NOMO-1 treated with DMSO at 0.1 percent for 48 hours (cell line): ENCODE data around the gene TRAF1.
A peak's percentile ranks its signal among the peaks of the same experiment; 100 is the strongest.

Source experiments
- DNase-seq: peaks from one replicate; lab custom pipeline; 2025; ENCODE audit not compliant: unreplicated experiment; lab: John Stamatoyannopoulos, UW

TRAF1 gene

DNA sequence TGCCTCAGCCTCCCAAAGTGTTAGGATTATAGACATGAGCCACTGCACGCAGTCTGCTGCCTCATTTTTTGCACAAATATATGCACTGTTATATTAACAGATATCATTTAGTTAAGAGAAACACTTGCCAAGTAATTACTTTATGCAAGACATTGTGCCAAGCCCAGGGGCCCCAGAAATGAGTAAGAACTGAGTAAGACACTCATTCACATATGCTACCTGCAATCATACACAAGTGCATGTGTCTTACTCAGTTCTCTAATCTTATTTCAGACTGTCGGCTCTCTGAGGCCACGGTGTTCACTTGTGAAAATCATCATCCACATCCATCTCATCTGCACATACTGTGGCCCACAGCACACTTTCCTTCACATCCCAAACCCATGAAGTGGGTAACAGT, 16.0 kb downstream of the TRAF1 start:
- no peak for DNase-seq

DNA sequence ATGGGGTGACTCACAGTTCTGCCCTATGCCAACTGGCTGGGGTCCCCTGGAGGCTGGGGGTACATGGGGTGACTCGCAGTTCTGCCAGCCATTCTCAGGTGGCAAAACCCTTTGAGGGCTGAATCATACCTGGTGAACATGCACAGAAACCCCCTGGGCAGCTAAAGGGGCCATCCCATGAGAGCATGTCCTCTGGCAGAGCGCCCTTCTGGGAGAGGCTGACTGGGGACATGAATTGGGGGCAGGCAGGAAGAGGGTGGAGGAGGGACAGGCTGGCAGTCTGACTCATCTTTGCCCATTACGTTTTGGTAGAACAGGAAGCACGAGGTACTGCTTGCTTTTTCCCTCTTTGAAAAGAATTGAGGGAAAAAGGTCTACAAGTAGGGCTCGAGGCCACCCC, 16.7 kb downstream of the TRAF1 start:
- peak; percentile 15 for DNase-seq

DNA sequence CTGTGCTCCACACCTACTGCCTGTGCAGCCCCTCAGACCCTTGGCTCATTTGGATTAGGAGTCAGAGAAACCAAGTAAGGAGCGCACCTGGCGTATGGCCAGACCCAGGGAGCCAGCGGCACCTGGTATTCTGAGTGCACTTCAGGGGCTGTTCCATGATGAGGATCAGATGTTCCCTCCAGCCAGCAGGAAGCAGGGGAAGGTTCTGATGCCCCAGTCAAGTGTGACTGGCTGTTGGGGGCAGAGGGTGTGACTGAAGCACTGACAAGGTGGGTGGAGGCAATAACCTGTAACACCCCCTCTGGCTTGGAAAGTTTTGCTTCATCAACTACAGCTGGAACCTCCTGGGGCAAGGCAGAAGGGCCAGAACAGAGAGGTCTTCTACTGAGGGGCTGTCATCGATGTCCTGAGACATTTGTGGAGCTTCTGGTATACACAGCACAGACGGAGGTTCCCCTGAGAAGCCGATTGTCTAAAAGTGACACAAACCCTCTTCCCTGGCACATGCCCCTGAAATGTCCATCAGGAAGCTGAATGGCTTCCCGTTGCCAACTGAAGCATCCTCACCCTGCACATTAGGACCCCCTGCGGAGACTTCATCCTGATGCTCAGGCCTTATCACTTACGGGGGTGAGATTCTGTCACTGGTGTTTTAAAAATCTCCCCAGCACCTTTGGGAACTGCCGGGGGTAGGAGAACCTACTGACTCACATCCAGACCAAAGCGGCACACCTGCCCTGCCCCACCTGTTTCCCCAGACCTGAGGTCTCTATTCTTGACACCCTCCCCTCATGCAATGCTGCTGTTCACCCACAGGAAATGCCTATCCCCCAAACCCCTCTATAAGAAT, 21.1 kb downstream of the TRAF1 start:
- DNase-seq, result no peak

DNA sequence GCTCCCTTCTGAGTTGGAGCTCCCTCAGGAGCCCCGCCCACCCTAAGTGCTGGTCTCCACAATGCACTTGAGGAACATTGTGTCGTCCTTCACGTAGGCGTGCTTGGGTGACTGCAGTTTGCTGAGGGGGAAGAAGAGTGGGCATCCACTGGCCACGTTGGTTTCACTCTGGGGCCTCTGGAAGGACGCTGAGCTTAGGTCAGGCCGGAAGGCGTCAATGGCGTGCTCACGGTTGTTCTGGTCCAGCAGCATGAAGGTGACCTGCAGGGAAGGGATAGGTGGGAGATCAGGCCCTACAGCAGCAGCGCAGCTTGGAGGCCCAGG, 21.7 kb downstream of the TRAF1 start:
- DNase-seq, result no peak

DNA sequence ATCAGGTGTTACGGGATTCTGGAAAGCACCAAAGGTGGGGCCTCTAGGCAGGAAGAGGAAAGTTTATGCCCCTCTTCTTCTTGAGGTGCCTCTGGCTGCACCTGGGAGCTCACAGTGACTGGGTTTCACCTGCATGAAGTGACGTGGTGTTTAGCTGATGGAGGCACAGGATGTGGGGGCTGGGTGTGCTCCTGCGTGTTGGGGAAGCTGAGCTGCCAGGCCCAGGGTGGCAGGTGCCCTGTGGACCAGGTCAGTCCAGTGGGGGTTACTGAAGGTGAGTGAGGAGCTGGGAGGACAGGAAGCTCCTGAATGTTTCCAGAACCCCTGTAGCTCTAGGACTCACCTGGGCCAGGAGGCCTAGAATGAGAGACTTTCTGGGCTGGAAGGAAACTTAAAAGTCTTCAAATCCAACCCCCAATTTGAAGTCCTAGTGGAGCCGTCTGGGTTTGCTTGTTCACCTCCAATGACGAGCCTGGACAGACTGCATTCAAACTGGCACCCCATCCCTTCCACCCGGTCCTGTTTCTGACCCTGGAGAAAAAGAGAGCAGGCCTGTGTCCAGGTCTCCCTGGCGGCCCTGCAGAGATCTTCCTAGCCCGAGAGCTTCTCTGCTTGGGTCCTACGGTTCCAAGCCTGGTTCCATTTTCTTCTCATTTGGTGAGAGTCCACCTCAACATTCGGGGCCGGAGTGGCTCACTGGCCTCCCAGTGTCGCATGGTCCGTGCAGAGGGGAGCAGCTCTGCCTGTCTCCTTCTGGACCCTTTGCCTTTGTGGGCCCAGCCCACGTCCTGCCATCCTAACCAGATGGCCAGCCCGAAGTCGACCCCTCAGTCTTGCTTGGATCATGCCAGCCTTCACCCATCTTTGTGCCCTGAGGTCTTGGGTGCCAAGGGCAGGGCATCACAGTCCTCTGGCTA, 22.3 kb downstream of the TRAF1 start:
- no peak for DNase-seq

DNA sequence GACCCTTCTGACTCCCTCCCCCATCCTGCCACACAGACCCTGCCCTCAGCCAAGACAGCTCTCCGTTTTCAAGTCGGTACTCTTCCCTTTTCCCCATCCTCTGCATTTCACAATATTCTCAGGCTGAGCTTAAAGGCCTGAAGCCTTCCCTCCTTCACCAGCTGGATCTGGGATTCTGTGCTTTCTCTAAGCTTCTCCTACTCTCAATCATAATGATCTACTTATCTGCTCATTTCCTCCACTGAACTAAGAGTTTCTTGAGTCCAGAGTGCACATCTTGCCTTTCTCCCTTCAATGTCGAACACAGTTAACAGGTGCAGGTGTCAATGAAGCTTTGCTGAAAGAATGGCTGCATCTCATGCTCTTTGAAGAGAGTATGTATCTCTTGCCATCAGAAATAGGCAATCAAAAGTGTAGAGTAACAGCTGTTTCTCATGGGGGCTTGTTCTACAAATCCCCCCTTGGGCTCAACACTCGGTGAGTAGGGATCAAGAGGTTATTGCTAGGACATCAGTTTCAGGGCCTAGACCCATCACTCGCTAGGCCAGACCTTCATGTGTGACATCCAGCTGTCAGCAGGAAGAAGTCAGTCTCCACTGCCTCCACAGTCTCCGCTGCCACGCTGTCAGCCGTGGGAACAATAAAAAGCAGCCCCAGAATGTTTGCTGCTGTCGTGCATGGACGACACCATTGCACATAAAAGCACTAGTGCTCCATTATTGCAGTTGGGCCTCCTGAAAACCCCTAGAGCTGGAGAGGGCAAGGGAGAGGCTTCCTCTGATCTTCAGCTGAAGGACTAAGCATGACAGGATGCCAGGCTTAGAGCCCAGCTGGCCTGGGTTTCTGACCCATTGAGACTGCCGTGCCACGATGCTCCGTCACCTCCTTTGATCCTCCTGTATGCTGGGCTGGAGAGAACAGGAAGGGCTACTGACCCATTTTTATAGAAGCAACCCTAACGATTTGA, 23.7 kb downstream of the TRAF1 start:
- no peak for DNase-seq

DNA sequence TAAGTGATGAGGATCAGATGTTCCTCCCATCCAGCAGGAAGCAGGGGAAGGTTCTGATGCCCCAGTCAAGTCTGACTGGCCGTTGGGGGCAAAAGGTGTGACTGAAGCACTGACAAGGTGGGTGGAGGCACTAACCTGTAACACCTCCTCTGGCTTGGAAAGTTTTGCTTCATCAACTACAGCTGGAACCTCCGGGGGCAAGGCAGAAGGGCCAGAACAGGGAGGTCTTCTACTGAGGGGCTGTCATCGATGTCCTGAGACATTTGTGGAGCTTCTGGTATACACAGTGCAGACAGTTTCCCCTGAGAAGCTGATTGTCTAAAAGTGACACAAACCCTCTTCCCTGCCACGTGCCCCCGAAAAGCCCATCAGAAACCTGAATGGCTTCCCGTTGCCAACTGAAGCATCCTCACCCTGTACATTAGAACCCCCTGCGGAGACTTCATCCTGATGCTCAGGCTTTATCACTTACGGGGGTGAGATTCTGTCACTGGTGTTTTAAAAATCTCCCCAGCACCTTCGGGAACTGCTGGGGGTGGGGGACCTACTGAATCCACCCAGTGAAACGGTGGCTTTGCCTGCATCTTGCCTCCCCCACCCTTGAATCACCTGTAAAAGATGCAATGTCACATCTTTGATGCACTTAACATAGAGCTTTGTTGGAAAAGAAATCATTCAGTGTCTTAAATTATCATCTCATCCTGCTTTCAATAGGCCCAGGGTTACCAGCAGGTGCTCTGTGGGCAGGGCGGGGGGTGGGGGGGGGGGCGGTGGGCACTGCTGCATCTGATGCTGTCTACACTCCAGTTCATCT, 24.6 kb downstream of the TRAF1 start:
- no peak for DNase-seq

DNA sequence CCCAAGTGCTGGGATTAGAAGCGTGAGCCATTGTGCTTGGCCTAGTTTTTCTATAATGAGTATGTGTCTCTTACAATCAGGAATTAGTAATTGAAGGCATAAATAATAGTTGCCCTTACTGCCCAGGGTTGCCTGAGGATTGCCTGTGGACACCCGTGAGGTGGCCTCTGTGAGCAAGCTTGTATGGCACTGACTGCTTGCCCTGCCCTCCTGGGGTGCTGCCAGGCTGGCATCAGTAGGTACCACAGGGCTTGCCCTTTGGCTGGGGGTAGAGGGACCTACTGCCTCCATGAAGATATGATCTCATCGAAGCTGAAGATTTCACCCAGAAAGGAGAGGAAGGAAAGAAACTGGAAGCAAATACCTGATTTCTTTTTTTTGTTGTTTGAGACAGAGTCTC, 25.8 kb downstream of the TRAF1 start:
- DNase-seq, result no peak

DNA sequence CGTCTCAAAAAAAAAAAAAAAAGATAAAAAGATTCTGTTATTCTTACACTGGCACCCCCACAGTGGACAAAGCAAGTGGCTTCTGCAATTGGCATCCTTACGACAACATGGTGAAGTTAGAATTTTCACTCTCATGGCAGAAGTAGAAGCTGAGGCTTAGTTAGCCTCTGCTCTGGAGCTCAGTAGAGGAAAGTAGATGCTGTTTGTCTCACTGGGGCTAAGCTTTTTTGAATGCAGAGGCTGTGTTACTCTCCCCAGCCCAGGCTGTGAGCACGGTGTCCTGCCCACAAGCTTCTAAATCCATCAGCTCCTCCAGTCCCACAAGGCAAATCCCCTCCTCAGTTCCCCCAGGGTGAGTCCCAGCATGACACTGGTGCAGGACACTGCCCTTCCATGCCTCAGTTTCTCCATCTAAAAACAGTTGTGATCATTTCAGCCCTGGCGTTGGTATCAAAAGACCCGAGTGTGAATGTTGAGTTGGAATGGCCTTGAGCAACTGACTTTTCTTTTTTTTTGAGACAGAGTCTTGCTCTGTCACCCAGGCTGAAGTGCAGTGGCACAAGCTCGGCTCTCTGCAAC, 27.0 kb downstream of the TRAF1 start:
- no peak for DNase-seq

DNA sequence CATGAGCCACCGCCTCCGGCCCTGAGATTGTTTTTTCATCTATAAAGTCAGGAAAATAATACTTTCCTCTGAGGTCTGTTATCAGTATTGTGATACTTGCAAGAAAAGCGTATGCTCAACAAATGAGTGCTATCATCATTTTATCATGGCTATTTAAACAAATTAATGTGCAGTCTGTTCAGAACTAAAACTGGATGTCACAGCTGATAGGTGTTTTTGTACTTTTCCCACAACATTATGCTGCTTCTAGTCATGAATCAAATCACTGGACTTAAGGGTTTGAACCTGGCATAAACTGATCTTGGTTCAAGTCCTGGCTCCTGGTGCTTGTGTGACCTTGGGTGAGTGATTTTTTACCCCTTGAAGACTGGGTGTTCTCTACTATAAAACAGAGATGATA, 28.2 kb downstream of the TRAF1 start:
- no peak for DNase-seq

DNA sequence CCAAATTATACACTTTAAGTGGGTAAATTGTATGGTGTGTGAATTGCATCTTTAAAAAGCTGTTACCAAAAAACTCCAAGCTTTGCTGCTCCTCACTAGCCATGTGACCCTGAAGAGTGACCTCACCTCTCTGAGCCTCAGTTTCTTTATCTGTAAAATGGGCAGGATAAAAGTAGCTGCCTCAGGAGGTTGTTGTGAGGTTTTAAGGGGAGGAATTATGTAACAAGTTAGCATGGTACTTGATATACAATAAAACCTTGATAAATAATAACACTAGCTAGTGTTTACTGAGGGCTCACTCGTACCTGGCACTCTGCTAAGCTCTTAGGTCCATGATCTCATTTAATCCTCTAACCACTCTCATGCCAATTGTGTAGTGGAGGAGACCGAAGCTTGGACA, 30.6 kb downstream of the TRAF1 start:
- DNase-seq, result no peak

DNA sequence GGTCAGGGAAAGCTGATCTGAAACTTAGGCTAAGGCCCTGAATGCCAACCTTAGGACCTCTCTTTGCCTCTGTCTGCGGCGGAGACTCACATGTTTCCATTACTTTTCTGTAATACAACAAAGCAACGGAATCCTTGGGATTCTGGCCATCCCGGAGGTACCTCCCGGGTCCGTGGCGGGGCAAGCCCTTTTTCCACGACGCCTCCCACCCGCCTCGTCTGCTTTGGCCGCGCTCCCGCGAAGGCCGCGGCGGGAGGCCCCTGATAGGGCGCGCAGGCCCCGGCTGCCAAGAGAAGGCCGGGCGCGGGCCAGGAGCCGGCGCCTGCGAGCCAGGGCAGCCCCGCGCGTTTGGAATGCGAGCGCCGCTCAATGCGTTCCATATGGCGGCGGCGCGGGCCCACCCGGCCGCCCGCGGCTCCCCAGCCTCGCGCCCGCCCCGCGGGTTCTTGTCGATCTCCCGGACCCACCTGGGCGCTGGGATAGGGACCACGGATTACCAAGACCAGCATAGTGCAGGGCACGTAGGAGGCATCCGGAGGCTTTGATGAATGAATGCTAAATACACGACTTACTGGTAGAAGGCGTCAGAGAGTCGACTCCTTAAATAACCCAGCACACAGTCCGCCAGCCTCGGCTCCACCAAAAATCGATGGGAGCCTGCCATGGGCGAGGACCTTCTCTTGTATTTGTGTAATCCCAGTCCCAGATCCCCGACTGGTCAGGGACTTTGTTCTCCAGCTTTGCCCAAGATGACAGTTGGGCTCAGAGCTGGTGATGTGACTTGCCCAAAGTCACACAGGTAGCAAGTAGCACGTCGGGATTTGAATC, 32.1 kb downstream of the TRAF1 start:
- DNase-seq, result no peak

DNA sequence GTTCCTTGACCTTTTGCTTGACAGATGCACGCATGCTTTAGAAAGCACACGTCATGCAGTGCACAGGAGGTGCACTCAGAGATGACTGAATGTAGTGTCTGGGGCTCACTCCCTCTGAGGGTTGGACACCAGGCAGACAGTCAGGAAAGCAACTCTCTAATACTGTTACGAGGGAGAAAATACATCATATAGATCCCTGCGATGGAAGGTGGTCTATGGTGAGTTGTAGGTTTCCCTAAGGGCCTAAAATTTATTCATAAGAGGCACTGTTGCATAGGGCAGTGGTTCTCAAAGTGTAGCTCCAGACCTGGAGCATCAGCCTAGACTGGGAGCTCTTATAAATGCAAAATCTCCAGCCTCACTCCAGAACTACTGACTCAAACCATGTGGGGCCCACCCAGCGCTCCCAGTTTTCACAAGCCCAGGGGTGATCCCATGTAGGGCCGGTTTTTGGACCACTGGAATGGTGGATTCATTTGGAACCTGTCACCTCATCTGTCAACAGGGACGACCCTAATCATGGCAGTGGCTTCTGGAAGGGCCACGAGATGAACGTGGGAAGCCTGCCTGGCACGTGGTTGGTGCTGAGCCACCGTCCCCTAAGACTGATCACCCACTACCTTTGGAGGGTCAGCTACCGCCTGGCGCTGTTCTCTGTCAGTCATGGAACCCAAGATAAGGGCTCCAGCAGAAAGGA, 32.8 kb downstream of the TRAF1 start:
- no peak for DNase-seq

DNA sequence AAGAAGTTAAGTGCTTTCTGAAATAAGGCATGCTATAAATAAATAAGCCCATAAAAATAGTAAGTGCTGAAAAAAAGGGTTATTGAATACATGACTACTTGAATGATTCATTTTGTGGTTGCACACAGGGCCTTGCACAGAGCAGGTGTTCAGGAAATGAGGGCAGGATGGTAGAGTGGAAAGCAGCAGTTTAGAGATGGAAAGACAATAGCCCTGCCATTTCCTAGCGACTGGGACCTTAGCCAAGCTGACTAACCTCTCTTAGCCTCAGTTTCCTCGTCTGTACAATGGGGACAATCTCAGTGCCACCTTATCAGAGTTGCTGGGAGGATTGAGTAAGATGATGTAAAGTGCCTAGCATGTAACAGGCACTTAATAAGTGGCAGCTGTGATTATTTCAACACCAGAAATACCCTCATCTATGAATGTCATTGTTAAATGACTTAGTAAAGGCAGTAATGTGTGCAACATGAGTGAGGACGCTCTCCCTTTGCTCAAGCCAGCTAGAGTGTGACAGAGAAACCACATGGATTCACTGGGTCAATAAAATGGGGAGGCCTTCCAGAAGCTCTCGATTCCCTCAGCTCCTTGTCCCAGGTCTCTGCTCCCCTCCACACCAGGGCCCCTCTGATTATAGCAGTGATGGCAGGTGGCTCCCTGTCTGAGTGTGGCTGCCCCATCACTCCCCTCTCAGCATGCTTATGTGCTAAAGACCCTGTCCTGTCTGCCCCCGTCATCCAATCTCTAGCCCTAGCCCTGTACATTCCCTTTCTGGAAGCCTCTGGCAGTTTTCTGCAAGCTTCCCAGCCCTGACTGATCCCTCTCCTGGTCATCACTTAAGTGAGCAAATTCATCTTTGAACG, 33.6 kb downstream of the TRAF1 start:
- DNase-seq, result peak; percentile 98

DNA sequence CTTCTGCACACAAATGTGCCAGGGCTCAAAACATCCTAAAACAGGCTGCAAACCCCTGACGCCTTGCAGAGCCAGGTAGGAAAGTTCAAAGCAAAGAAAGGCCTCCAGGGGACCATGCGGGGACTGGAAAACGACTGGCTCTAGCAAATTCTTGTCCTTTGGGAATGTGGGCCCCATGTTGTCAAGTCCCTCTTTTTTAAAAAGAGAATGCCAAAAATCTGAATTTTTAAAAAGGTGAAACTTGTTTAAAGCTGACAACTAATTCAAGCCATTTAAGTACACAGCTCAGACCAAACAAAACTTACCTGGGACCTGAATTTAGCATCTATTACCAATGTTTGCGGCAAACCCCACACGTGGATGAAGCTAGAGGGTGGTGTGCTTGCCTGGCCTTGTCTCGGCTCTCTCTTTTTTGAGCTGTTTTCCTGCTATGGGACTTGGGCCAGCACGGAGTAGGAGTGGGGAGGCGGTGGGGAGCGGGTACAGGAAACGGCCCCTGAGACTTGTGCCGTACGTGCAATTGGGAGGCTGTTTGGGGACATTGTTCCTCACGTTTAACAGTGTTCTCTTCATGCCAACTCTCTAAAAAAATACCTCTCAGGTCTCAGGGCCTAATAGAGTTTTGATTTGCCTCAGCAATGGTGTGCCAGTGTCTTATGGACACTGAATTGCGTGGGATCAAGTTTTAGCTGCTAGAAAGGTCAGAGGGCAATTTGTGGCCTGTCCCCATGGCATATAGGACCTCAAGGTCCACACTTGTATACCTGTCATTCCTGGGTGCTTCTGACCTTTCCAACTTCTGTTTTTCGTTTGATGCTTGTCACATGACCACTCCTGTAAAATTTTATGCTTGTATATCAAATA, 34.5 kb downstream of the TRAF1 start:
- no peak for DNase-seq

DNA sequence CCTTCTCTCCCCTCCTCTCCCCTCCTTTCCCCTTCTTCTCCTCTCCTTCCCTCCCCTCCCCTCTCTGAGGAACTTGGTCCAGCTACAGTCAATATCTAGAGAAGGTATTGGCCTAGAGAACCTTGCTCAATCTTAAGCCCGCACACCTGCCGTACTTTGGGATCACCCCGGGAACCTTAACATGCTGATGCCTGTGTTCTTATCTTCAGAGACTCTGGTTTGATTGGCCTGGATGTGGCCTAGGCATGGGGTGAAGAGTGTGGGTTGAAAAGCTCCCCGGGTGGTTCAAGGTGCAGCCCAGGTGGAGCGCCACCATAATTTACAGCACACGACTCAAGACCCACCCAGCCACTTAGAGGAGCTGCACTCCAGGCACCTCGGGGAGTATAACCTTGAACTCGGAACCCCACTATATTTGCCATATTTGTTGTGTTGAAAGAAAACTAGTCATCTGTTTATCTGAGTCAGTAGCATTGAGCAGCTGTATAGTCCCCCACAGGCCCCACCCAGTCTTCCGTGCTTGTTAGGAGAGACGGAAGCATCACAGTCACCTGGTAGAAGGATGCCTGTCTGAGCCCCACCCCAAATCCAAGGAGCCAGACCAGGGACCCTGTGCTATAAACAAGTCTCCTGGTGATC, 35.2 kb downstream of the TRAF1 start:
- no peak for DNase-seq
